ENCODE measurements around the gene SSBP4.

- no peak for TF ChIP-seq CTCF (IDR thresholded peaks at IDR 0.05; ENCODE audit: borderline replicate concordance, extremely low read depth, low read length, poor library complexity, severe bottlenecking)
- no peak for TF ChIP-seq EZH2 (IDR thresholded peaks at IDR 0.05; ENCODE audit: borderline replicate concordance, low read depth, low read length, severe bottlenecking)
Observed at GRCh38 chr19:18476507-18477041, 57.4 kb downstream of the SSBP4 start.
